GM21576 (cell line): Measurements from ENCODE around the gene PKIG.
"Not testable (repeated sequence)": the region's sequence is repeated elsewhere in the genome, so short reads cannot be mapped to it uniquely, and the experiment has no call there.

Experiments
- ATAC-seq: cut with Tn5 transposase; IDR thresholded peaks from one replicate; pipeline ENCODE4 v1.9.1; 2021; ENCODE audit warnings: mild to moderate bottlenecking, moderate library complexity; ENCODE audit not compliant: unreplicated experiment

Gene PKIG

GRCh38 chr20:44582311-44583025, at the start of gene PKIG:
Gene PKIG (plus strand): TSS chr20:44582579. CDS start chr20:44614557, 31,978 bp downstream.
- no peak for ATAC-seq

- ATAC-seq: no peak
These were observed 49.4 kb upstream of the PKIG start for GRCh38 chr20:44532981-44533331.

- no peak for ATAC-seq
These were observed 48.5 kb upstream of the PKIG start for GRCh38 chr20:44533928-44534327.

DNA sequence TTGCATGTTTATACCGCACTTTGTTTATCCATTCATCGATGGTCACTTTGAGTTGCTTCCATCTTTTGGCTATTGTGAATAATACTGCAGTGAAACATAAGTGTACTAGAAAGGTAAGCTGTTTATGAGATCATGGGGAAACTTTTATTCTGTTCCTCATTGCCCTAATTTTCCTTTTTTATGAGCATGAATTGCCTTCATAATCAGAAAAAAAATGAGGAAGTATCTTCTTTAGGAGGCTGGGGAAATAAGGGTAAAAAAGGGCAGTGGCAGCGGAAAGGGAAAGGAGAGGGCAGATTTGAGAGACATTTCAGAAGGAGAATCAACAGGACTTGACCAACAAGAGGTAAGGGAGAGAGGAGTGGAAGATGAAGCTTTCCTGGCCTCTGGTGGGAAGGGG, 46.2 kb upstream of the PKIG start:
- no peak for ATAC-seq

GRCh38 chr20:44537993-44538392, 44.4 kb upstream of the PKIG start:
- ATAC-seq: no peak

DNA sequence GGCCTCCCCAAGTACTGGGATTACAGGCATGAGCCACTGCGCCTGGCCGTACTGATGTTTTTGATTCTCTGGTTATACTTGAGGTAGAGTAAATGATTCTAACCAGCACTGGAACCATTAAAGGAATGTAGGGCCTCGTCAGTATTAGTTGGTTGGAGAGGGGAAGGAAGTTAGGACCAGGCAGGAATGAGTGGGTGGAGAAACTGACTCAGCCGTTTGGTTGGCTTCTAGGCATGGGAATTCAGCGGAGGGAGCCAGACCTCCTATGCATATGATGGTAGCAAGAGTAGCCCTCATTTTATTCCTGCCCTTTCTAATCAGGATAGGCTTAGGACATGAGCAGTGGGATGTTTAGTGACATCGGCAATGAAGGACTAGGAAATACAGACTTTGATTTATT, 41.5 kb upstream of the PKIG start:
- no peak for ATAC-seq

DNA sequence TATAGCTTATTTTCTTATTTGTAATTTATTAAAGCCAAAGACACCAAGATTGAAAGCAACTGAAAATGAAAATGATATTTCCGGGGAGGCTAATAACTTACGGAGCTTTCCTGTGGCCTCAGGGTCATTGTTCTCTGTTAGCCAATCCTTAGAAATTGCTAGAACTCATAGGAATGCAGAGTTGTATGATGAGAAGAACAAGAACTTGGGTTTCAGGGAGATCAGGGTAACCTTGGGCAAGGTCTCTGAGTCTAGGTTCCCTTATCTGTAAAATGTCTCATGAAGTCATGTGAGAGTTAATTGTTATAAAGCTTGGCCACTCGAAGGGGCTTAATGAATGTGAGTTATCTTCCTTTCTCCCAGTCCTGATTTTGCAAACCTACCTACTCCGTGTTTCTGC, 40.4 kb upstream of the PKIG start:
- ATAC-seq: no peak

DNA sequence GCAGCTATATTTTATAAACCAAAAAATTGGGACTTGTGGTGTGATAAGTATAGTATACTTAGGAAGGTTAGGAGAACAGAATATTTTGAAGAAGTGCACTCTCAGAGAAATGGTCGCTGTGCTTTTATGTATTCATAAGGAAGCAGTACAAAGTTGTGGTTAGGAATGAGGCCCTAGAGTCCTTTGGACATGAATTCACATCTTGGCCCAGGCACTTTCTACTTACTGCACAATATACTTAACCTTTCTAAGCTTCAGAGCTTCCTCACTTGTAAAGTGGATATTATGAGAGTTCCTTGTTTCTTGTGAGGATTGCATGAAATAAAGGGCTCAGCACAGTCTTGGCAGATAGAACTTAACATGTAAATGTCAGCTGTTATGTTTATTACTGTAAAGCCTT, 39.5 kb upstream of the PKIG start:
- ATAC-seq: no peak

- ATAC-seq: no peak
These were observed 39.0 kb upstream of the PKIG start for GRCh38 chr20:44543358-44543757.

DNA sequence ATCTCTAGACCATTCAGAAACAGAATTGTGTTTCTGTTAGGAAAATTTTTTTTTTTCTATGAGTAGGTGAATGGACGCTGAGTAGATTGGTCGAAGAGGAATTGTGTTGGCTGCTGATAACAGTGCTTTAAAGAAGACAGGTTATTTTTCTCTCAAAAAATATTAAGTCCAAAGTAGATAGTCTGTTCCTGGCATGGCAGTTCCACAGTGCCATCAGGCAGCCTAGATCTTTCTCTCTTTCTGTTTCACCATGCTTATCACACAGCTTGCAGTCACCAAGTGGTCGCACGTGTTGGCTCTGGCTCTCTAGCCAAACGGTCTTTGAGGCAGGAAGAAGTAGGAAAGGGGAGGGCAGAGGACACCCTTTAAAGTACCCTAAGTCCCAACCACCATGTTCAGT, 38.1 kb upstream of the PKIG start:
- ATAC-seq: no peak

DNA sequence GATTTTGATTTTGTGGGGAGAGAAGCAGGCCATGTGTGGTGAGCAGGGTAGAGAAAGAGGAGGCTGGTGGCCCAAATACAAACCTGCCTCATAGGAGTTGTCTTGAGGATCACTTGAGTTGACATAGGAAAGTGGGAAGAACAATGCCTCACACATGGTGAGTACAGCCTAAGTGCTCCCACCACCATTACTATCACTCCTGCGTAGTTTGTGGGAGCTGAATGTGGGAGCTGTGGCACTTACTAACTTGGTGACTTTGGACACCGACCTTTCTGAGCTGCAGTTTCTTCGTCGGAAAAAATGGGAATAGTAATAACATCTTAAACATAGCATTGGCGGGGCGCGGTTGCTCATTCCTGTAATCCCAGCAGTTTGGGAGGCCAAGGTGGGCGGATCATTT, 35.0 kb upstream of the PKIG start:
- ATAC-seq: no peak

DNA sequence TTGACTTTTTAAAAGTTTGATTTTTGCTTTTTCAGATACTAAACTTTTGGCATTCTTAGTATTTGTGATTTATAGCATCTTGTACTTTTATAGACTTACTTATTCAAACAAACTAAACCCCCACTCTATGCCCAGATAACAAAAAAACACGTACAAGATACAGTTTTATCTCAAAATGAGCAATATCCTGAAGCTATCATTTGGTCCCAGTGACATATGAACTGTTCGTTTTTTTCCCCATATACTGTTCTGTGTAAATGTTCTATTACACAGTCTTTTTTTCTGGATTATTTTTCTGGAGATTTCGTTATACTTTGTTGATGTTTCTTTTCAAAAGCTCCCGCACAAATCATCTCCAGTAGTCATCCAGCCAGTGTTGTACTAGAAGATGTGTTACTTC, 33.3 kb upstream of the PKIG start:
- ATAC-seq: no peak

GRCh38 chr20:44552050-44552449, 30.3 kb upstream of the PKIG start:
- ATAC-seq: no peak

GRCh38 chr20:44552568-44552949, 29.8 kb upstream of the PKIG start:
- no peak for ATAC-seq

DNA sequence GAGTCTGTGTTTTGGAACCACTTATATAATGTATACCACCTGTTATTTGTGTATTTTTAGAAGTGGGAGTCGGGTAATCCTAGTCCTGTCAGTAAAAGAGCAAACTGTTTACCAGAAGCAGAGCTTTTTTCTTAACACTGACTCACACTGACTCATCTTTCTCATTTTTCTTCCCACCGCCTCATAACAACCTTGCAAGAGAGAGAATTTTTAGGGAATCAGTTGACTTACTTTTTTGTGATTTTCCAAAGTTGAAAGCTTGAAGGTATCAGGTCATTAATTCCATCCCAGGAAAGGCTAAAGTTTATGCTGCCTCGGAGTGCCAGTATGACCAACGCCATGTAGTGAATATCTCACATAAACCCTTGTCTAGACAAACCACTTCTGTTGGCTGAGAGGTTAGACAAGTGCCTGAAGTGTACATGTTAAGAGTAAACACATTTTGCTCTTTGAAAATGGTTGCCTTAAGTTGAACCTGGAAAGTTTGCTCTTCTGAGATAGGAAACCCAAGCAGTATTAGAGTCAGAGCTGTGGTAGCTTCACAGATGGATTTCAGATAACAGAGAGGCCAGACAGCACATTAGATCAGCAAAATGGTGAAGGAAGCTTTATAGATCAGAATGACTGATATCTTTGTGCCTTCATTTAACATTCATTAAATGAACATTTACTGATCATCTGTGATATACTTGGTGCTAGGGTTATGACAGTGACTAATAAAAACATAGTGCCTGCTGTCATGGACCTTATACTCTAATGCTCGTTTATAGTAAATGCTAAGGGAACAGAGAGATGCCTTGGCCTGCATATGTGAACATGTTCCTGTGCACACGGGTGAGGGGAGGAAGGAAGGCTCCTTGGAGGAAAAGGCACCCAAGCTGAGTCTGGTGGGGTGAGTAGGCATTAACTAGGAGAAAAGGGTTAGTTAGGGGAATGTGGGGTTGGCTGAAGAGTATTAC, 29.1 kb upstream of the PKIG start:
- no peak for ATAC-seq

GRCh38 chr20:44559302-44559701, 23.1 kb upstream of the PKIG start:
- ATAC-seq: no peak

- no peak for ATAC-seq
These were observed 22.1 kb upstream of the PKIG start for GRCh38 chr20:44560229-44560628.

GRCh38 chr20:44560818-44561217, 21.6 kb upstream of the PKIG start:
- ATAC-seq: not testable (repeated sequence)

DNA sequence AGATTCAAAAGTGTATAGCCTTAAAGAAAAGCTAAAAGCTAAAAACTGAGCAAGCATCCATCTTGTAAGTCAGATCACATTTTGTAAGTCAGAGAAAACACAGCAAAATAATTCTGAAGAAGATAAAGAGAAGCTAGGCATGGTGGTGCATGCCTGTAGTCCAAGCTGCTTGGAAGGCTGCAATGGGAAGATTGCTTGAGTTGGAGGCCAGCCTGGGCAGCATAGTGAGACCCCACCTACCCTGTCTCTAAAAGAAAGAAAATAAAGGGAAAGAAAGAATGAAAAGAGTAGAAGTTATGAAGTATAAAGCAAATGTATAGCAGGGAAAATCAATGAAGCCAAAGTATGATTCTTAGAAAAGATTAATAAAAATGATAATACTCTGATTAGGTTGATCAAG, 20.5 kb upstream of the PKIG start:
- ATAC-seq: no peak

DNA sequence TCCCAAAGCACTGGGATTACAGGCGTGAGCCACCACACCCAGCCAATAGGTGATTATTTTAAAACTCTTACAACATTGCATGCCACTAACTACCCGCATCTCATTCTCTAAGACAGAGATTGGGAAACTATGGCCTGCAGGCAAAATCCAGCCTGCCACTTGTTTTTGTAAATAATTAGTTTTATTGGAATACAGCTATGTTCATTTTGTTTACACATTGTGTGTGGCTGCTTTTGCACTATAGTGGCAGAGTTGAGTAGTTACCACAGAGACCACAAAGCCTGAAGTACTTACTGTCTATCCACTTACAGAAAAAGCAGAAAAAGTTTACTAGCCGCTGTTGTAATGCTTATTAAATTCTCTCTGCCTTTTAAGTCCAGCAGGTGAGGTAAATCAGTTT, 16.4 kb upstream of the PKIG start:
- ATAC-seq: no peak

DNA sequence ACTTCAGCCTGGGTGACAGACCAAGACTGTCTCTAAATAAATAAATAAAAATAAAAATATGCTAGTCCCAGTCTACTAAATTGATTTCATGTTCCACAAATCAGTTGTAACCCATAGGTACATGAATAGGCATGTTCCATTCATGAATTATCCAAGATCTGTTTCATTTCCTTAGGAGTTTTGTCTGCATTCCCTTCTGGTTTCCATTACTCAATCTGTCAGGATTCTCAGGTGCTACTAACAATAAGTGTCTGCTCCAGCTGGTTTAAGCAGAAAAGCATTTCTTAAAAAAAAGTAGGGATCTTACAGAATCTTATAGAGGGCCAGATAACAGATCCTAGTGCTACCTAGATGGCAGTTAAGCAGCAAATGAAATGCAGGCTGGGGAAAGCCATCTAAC, 15.6 kb upstream of the PKIG start:
- ATAC-seq: no peak

GRCh38 chr20:44570367-44570766, 12.0 kb upstream of the PKIG start:
- no peak for ATAC-seq
